H1 (cell line): Measurements from ENCODE around the gene TTC27. TPM values are rescaled to one million over a fixed set of nuclear protein-coding genes. Genes with fewer than 3 reads are reported as not detected.

ENCODE experiments used
- CTCF ChIA-PET: fragments of 300-600 bp; sonication (Branson Sonifier 250); formaldehyde crosslinking; loops from one replicate; lab custom pipeline; 2021; ENCODE audit not compliant: partially characterized antibody; lab: Charles Lee
- POLR2A ChIA-PET: fragments of 300-600 bp; sonication (Branson Sonifier 250); formaldehyde crosslinking; loops from one replicate; lab custom pipeline; 2021; ENCODE audit warnings: inconsistent platforms; ENCODE audit not compliant: partially characterized antibody; lab: Charles Lee
- DNase-seq, 2 experiments: peaks; one replicate each; pipeline versions ENCODE4 v3.0.0 to v3.0.0-alpha.2; 2010 to 2022; ENCODE audit warnings: low spot score in 2 of 2, low read depth in 1 of 2, mixed read lengths in 1 of 2
- FAIRE-seq: peaks from 2 replicates; lab custom pipeline; 2011; peaks lifted over from hg19 to GRCh38; lab: Jason Lieb, UNC
- H2AFZ ChIP-seq: 2 replicates; pipeline ENCODE4 v1.8.1; 2012; ENCODE audit warnings: low read length, inconsistent platforms
- H2AK5ac ChIP-seq: 2 replicates; pipeline ENCODE4 v1.6.1; 2013; ENCODE audit warnings: low read depth, low read length
- H2BK120ac ChIP-seq: replicated peaks from 2 replicates; pipeline ENCODE3; 2013; ENCODE audit warnings: low read depth, low read length, inconsistent platforms
- H2BK12ac ChIP-seq: 2 replicates; pipeline ENCODE4 v1.6.1; 2013; ENCODE audit warnings: low read depth, low read length
- H2BK15ac ChIP-seq: 2 replicates; pipeline ENCODE4 v1.6.1; 2013; ENCODE audit warnings: low read length
- H2BK20ac ChIP-seq: 2 replicates; pipeline ENCODE4 v1.6.1; 2013; ENCODE audit warnings: low read length
- H2BK5ac ChIP-seq: 2 replicates; pipeline ENCODE4 v1.6.1; 2013; ENCODE audit warnings: low read depth, low read length
- H3K14ac ChIP-seq: 2 replicates; pipeline ENCODE4 v1.6.1; 2013; ENCODE audit warnings: inconsistent platforms; ENCODE audit not compliant: insufficient read length
- H3K18ac ChIP-seq: 2 replicates; pipeline ENCODE4 v1.6.1; 2013; ENCODE audit warnings: low read length; ENCODE audit errors: extremely low read depth
- H3K23ac ChIP-seq: 2 replicates; pipeline ENCODE4 v1.6.1; 2013; ENCODE audit warnings: inconsistent platforms; ENCODE audit not compliant: insufficient read length
- H3K23me2 ChIP-seq: 2 replicates; pipeline ENCODE4 v1.6.1; 2013; ENCODE audit warnings: low read depth, low read length
- H3K27ac ChIP-seq: 2 replicates; pipeline ENCODE4 v1.6.1; 2011; ENCODE audit warnings: low read depth, low read length, inconsistent platforms
- H3K27me3 ChIP-seq, 4 experiments: replicated peaks in 1 of 4; 1 replicate in 1 of 4; 2 replicates in 3 of 4; pipeline versions ENCODE4 v1.6.1 to v1.8.1; 2011 to 2013; ENCODE audit warnings: low read length in 3 of 4, mild to moderate bottlenecking in 3 of 4, inconsistent platforms in 2 of 4, mixed read lengths in 2 of 4, moderate library complexity in 1 of 4; ENCODE audit not compliant: control insufficient read depth in 3 of 4, insufficient read depth in 3 of 4; ENCODE audit errors: extremely low read depth in 1 of 4
- H3K36me3 ChIP-seq, 4 experiments: 2 replicates each; pipeline versions ENCODE4 v1.6.1 to v1.8.1; 2011 to 2013; ENCODE audit warnings: mild to moderate bottlenecking in 4 of 4, low read length in 3 of 4, moderate library complexity in 2 of 4, control low read depth in 1 of 4, inconsistent platforms in 1 of 4; ENCODE audit not compliant: insufficient read depth in 4 of 4, control insufficient read depth in 2 of 4
- H3K4ac ChIP-seq: replicated peaks from 2 replicates; pipeline ENCODE3; 2013; ENCODE audit warnings: low read length, low read depth, mixed read lengths, inconsistent platforms; ENCODE audit not compliant: insufficient read length
- H3K4me1 ChIP-seq, 4 experiments: replicated peaks in 1 of 4; 1 replicate in 1 of 4; 2 replicates in 3 of 4; pipeline versions ENCODE4 v1.6.1 to v1.8.1; 2011 to 2013; ENCODE audit warnings: low read length in 3 of 4, inconsistent platforms in 2 of 4, mixed read lengths in 1 of 4; ENCODE audit not compliant: insufficient read depth in 4 of 4, control insufficient read depth in 3 of 4
- H3K4me2 ChIP-seq, 2 experiments: 2 replicates each; pipeline versions ENCODE4 v1.6.1 to v1.8.1; 2011 to 2013; ENCODE audit warnings: low read depth in 2 of 2, low read length in 2 of 2, control low read depth in 1 of 2, inconsistent platforms in 1 of 2, mild to moderate bottlenecking in 1 of 2; ENCODE audit not compliant: insufficient read depth in 1 of 2
- H3K4me3 ChIP-seq, 4 experiments: fragments of 200-600, 300-600 bp in 1 of 4; sonication (generic), shearing (Covaris generic), sonication (Bioruptor Twin) in 1 of 4; 2 replicates each; pipeline versions ENCODE4 v1.5.1 to v1.8.1; 2011 to 2016; ENCODE audit warnings: low read length in 4 of 4, low read depth in 3 of 4, control low read depth in 2 of 4, inconsistent platforms in 2 of 4, mild to moderate bottlenecking in 2 of 4, mixed read lengths in 1 of 4, moderate library complexity in 1 of 4; ENCODE audit not compliant: insufficient read depth in 2 of 4; ENCODE audit errors: extremely low read depth in 1 of 4
- H3K56ac ChIP-seq: replicated peaks from 2 replicates; pipeline ENCODE3; 2013; ENCODE audit warnings: low read depth, mild to moderate bottlenecking, mixed read lengths, low read length, inconsistent platforms; ENCODE audit not compliant: insufficient read length
- H3K79me1 ChIP-seq: 2 replicates; pipeline ENCODE4 v1.6.1; 2013; ENCODE audit warnings: low read depth, low read length, control low read depth
- H3K79me2 ChIP-seq, 2 experiments: 2 replicates each; pipeline versions ENCODE4 v1.6.1 to v1.8.1; 2012 to 2013; ENCODE audit warnings: low read length in 2 of 2, mild to moderate bottlenecking in 2 of 2, inconsistent platforms in 1 of 2; ENCODE audit not compliant: insufficient read depth in 2 of 2, control insufficient read depth in 1 of 2
- H3K9ac ChIP-seq, 4 experiments: replicated peaks in 1 of 4; 1 replicate in 1 of 4; 2 replicates in 3 of 4; pipeline versions ENCODE4 v1.6.1 to v1.8.1; 2011 to 2013; ENCODE audit warnings: low read depth in 3 of 4, low read length in 3 of 4, control low read depth in 2 of 4, mild to moderate bottlenecking in 2 of 4, moderate library complexity in 2 of 4, inconsistent platforms in 1 of 4; ENCODE audit errors: extremely low read depth in 1 of 4
- H3K9me3 ChIP-seq, 2 experiments: 2 replicates each; pipeline versions ENCODE4 v1.6.1 to v1.8.1; 2012 to 2013; ENCODE audit warnings: mild to moderate bottlenecking in 2 of 2, moderate library complexity in 2 of 2, control low read depth in 1 of 2, inconsistent platforms in 1 of 2, low read depth in 1 of 2, low read length in 1 of 2, mixed read lengths in 1 of 2; ENCODE audit not compliant: insufficient read depth in 2 of 2
- H4K20me1 ChIP-seq, 2 experiments: replicated peaks in 1 of 2; 2 replicates each; pipeline versions ENCODE3 to v1.8.1; 2011 to 2013; ENCODE audit warnings: inconsistent platforms in 2 of 2, low read length in 2 of 2, mild to moderate bottlenecking in 1 of 2; ENCODE audit not compliant: insufficient read depth in 2 of 2, control insufficient read depth in 1 of 2
- H4K5ac ChIP-seq: 2 replicates; pipeline ENCODE4 v1.6.1; 2013; ENCODE audit warnings: low read length, low read depth, mixed read lengths, inconsistent platforms; ENCODE audit not compliant: insufficient read length
- H4K8ac ChIP-seq: 2 replicates; pipeline ENCODE4 v1.8.0; 2013; ENCODE audit warnings: mild to moderate bottlenecking, moderate library complexity, low read length, inconsistent platforms; ENCODE audit not compliant: insufficient read depth; ENCODE audit errors: extremely low read depth
- H4K91ac ChIP-seq: replicated peaks from 2 replicates; pipeline ENCODE3; 2013; ENCODE audit warnings: low read length, mixed read lengths, inconsistent platforms; ENCODE audit not compliant: insufficient read length
- ASH2L ChIP-seq: fragments of 200-600, 300-600 bp; sonication (generic); IDR thresholded peaks from one replicate; pipeline ENCODE4 v1.7.1; 2017; ENCODE audit warnings: low read length
- BCL11A ChIP-seq, 2 experiments: IDR thresholded peaks; one replicate each; pipeline ENCODE4 v1.6.1; 2011; ENCODE audit warnings: low read depth in 2 of 2, low read length in 2 of 2, mild to moderate bottlenecking in 2 of 2
- BRCA1 ChIP-seq: IDR thresholded peaks from 2 replicates; pipeline ENCODE4 v1.6.1; 2012; ENCODE audit warnings: low read depth, low read length, improper control_type of control experiment
- EZH2 ChIP-seq: fragments of 200-600 bp; sonication (generic); IDR thresholded peaks from 2 replicates; pipeline ENCODE4 v1.7.1; 2012; ENCODE audit warnings: low read depth, mild to moderate bottlenecking, moderate library complexity, low read length, inconsistent platforms; ENCODE audit not compliant: severe bottlenecking
- MAFK ChIP-seq: IDR thresholded peaks from 2 replicates; pipeline ENCODE4 v1.6.1; 2012; ENCODE audit warnings: low read depth, mild to moderate bottlenecking, improper control_type of control experiment, low read length
- ZNF274 ChIP-seq: IDR thresholded peaks from 2 replicates; pipeline ENCODE4 v1.7.0; 2012; ENCODE audit warnings: low read length, borderline replicate concordance; ENCODE audit errors: extremely low read depth
- WGBS, 2 experiments: shearing (Covaris generic) in 1 of 2; methylation state at CpG; one replicate each; pipeline versions ENCODE4 v1.1.6 to v1.1.7; 2013 to 2015; ENCODE audit warnings: low lambda C conversion rate in 2 of 2, mixed read lengths in 2 of 2, inconsistent platforms in 1 of 2, low coverage in 1 of 2, missing lambda C conversion rate in 1 of 2; ENCODE audit not compliant: insufficient replicate concordance in 2 of 2, insufficient coverage in 1 of 2, insufficient read length in 1 of 2; ENCODE audit errors: extremely low coverage in 1 of 2, missing lambda C conversion rate in 1 of 2; 5-methylcytosine and 5-hydroxymethylcytosine counted together
- polyA plus RNA-seq, 7 experiments: library from polyadenylated mRNA; depleted of rRNA in 3 of 7; stranded (reverse) in 5 of 7; unstranded in 2 of 7; fragments of >200 nt in 5 of 7; fragments of 200-250 nt in 2 of 7; gene quantifications; 1 replicate in 5 of 7; 2 replicates in 1 of 7; 4 replicates in 1 of 7; pipeline versions ENCODE4 v1.2.1 to v1.2.3, GENCODE V29; 2011 to 2013; ENCODE audit warnings: missing spikeins in 2 of 7, mixed read lengths in 2 of 7
- total RNA-seq: library from RNA; stranded (reverse); fragmentation: NEBNext Ultra II Directional; extraction: Animal tissue kit (Norgen Biotek cat#: 25700); gene quantifications from 2 replicates; pipeline ENCODE4 v1.2.1, GENCODE V29; 2021

Gene TTC27
- total and polyA plus RNA-seq, 2 of the 8 experiments (the other 6 are each of a cell fraction or from before 2014, with no cell fraction given): 13.8 to 29.1 TPM

DNA sequence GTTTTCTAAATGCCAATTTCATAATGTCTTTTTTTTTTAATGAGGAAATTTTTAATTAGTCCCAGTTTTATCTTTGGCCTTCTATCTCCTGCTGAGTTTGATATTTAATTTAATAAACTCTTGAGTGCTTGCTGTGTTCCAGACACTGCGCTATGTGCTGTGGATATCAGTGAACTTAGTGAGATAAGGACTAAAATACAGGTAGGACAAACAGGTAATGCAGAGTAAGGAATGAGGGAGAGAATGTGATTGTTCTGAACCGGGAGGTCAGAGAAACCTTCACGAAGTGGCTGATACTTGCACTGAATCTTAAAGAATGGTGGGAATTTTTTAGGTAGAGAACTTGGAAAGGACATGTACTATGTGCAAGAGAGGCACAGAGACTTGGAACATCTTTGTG lies 28.2 kb downstream of the TTC27 start:
- no peak overlapping the region for H3K56ac ChIP-seq
- H2BK5ac ChIP-seq: no peak overlapping the region
- no peaks in the 10 kb centered on the region for H3K4me1 ChIP-seq
- no peak for TF ChIP-seq ZNF274
- no peak for TF ChIP-seq ASH2L
- TF ChIP-seq MAFK: no peak
- TF ChIP-seq BCL11A (IDR thresholded peaks at IDR 0.05; ENCODE audit: low read depth in 2 of 2, low read length in 2 of 2): no peak
- no peak for TF ChIP-seq EZH2
- no peak for TF ChIP-seq BRCA1
- no peaks in the 10 kb centered on the region for H3K23me2 ChIP-seq
- H3K36me3 ChIP-seq: peaks cover 0 to 3% (median 0%) of the 10 kb centered on the region in 4 experiments; a peak in 2 of 8 replicates
- no peaks in the 10 kb centered on the region for H3K9me3 ChIP-seq
- no peak overlapping the region for H3K4me3 ChIP-seq
- H2BK15ac ChIP-seq: no peak overlapping the region
- no peak overlapping the region for H3K4ac ChIP-seq
- no peak overlapping the region for H3K27ac ChIP-seq
- H3K23ac ChIP-seq: no peak overlapping the region
- no peaks in the 10 kb centered on the region for H3K79me1 ChIP-seq
- DNase-seq: no peak
- H4K91ac ChIP-seq: no peak overlapping the region
- no peak overlapping the region for H2BK120ac ChIP-seq
- H2BK12ac ChIP-seq: no peak overlapping the region
- CTCF ChIA-PET: no interaction called here
- H4K20me1 ChIP-seq: no peaks in the 10 kb centered on the region
- no peak overlapping the region for H3K9ac ChIP-seq
- no peak for FAIRE-seq
- no peak overlapping the region for H4K5ac ChIP-seq
- H3K18ac ChIP-seq: no peak overlapping the region
- POLR2A ChIA-PET: interaction anchor here (0.7 kb wide), 1 partner anchor 474 kb away, joined by 3 read pairs; no protein-coding TSS in a partner anchor
- H3K4me2 ChIP-seq: no peak overlapping the region
- WGBS, 2 experiments: 85% methylated on average over 3 of the region's 3 CpGs; no CpG with 5 or more reads in 1 of the 2 experiments
- H2AK5ac ChIP-seq: no peak overlapping the region
- no peaks in the 10 kb centered on the region for H3K79me2 ChIP-seq
- H4K8ac ChIP-seq: no peak overlapping the region
- no peak overlapping the region for H2BK20ac ChIP-seq
- no peak overlapping the region for H2AFZ ChIP-seq
- H3K27me3 ChIP-seq: no peaks in the 10 kb centered on the region
- no peak overlapping the region for H3K14ac ChIP-seq
